ENCODE data around the gene TMA7.
A peak's percentile ranks its signal among the peaks of the same experiment; 100 is the strongest.

TMA7 gene

GRCh38 chr3:48467110-48467454, 27.0 kb downstream of the TMA7 start:
- DNase-seq (ENCODE audit: low spot score) = no peak
- TF ChIP-seq CTCF (IDR thresholded peaks at IDR 0.05; ENCODE audit: extremely low read depth, missing control alignments) = no peak

- no peak for TF ChIP-seq CTCF (IDR thresholded peaks at IDR 0.05; ENCODE audit: extremely low read depth, missing control alignments)
- no peak for DNase-seq (ENCODE audit: low spot score)
Observed at GRCh38 chr3:48467473-48468267, 27.6 kb downstream of the TMA7 start.

- TF ChIP-seq CTCF (IDR thresholded peaks at IDR 0.05; ENCODE audit: extremely low read depth, missing control alignments) = no peak
- DNase-seq (ENCODE audit: low spot score) = no peak
Observed at GRCh38 chr3:48468329-48468731, 28.3 kb downstream of the TMA7 start.

- no peak for TF ChIP-seq CTCF (IDR thresholded peaks at IDR 0.05; ENCODE audit: extremely low read depth, missing control alignments)
- DNase-seq (ENCODE audit: low spot score) = no peak
Observed at GRCh38 chr3:48469046-48469915, 29.2 kb downstream of the TMA7 start.

GRCh38 chr3:48470286-48470685, 30.2 kb downstream of the TMA7 start:
- TF ChIP-seq CTCF (IDR thresholded peaks at IDR 0.05; ENCODE audit: extremely low read depth, missing control alignments) = no peak

GRCh38 chr3:48472673-48472922, 32.5 kb downstream of the TMA7 start:
- no peak for DNase-seq (ENCODE audit: low spot score)
- TF ChIP-seq CTCF (IDR thresholded peaks at IDR 0.05; ENCODE audit: extremely low read depth, missing control alignments) = no peak

More at GRCh38 chr3:48470286-48470685, 30.2 kb downstream of the TMA7 start:
- DNase-seq (ENCODE audit: low spot score) = no peak

GRCh38 chr3:48472923-48473616, 33.0 kb downstream of the TMA7 start:
- peak; percentile 3 for TF ChIP-seq CTCF (IDR thresholded peaks at IDR 0.05; ENCODE audit: extremely low read depth, missing control alignments)
- DNase-seq (ENCODE audit: low spot score) = peak; percentile 93

All from GM20000 (cell line).